ENCODE results near the gene FHOD3.

The FHOD3 gene

DNA sequence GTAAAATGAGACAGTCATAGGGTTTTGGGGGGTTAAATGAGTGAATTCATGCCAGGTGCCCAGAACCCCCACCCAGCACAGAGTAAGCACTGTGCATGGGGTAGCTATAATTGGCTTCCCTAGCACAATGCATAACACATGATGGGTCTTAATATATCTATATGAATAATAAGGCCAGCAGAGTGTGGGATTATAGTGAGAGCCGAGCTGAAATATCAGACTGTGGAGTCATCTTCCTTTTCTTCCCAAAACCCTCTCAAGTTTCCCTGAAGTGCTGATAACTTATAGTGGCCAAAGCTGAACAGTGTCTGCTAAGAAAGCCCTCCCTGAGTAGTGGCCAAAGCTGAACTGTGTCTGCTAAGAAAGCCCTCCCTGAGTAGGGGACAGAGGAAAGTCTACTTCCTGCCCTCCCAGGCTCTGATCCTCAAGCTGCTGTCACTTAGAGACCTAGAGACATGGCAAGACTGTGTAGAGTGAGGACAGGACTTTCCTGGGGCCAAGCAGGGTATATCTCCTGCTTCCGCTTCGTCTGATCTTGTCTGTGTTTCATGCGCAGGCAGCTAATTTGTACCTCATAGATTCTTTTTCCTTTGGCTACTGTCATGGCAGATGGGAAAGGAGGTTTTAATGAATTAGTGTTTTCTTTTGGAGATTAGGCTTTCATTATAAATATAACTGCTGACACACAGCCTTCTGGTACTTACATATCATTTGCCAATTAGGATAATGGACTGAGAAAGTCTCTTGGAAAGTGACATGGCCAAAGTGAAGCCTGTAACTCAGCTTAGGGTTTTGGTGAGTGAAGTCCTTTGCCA is 94.9 kb downstream of the FHOD3 start:
- Histone ChIP-seq H3K27ac (ENCODE audit: low read depth, low read length) (no peak overlapping the region), H3K4me1 (ENCODE audit: control insufficient read depth, insufficient read depth, low read length, unreplicated experiment) (no peaks in the 10 kb centered on the region), H3K36me3 (ENCODE audit: insufficient read depth, low read length) (no peaks in the 10 kb centered on the region)

GRCh38 chr18:36392979-36393287 is 95.4 kb downstream of the FHOD3 start:
- no peaks in the 10 kb centered on the region for H3K4me1 ChIP-seq (ENCODE audit: control insufficient read depth, insufficient read depth, low read length, unreplicated experiment)
- no peak overlapping the region for H2AFZ ChIP-seq (ENCODE audit: low read length, unreplicated experiment)

More for the DNA sequence above, 94.9 kb downstream of the FHOD3 start:
- Histone ChIP-seq H3K79me2 (ENCODE audit: control insufficient read depth, insufficient read depth, low read length, unreplicated experiment) (no peaks in the 10 kb centered on the region), H3K4me3 (ENCODE audit: low read depth, low read length) (no peak overlapping the region), H2AFZ (ENCODE audit: low read length, unreplicated experiment) (no peak overlapping the region), H3K27me3 (ENCODE audit: insufficient read depth, low read length) (no peaks in the 10 kb centered on the region; the same call in 1 of the 2 replicates)

DNA sequence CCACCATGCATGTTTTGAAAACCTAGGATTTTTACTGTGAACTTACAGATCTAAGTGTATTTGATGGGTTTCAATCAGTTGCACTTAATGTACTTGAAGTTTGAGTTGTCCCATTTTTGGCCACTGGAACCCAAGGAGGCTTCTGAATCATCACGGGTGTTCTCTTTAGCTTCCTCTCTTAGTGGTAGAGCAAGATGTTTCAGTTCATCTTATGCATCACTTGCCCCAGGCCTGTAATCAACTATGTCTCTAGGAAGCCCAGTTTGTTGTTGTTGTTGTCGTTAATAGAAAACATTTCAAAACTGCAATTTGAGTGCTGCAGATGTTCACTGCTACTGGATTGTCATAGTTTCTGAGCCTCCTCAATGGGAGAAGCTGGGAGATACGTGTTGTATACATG is 97.0 kb downstream of the FHOD3 start:
- Histone ChIP-seq H3K4me3 (ENCODE audit: low read depth, low read length) (no peak overlapping the region), H3K79me2 (ENCODE audit: control insufficient read depth, insufficient read depth, low read length, unreplicated experiment) (no peaks in the 10 kb centered on the region), H3K27ac (ENCODE audit: low read depth, low read length) (no peak overlapping the region), H2AFZ (ENCODE audit: low read length, unreplicated experiment) (no peak overlapping the region), H3K4me1 (ENCODE audit: control insufficient read depth, insufficient read depth, low read length, unreplicated experiment) (no peaks in the 10 kb centered on the region), H3K36me3 (ENCODE audit: insufficient read depth, low read length) (no peaks in the 10 kb centered on the region), H3K27me3 (ENCODE audit: insufficient read depth, low read length) (no peaks in the 10 kb centered on the region)

More at GRCh38 chr18:36392979-36393287, 95.4 kb downstream of the FHOD3 start:
- Histone ChIP-seq H3K27me3 (ENCODE audit: insufficient read depth, low read length) (no peaks in the 10 kb centered on the region; the same call in 1 of the 2 replicates), H3K4me3 (ENCODE audit: low read depth, low read length) (no peak overlapping the region), H3K36me3 (ENCODE audit: insufficient read depth, low read length) (no peaks in the 10 kb centered on the region), H3K27ac (ENCODE audit: low read depth, low read length) (no peak overlapping the region), H3K79me2 (ENCODE audit: control insufficient read depth, insufficient read depth, low read length, unreplicated experiment) (no peaks in the 10 kb centered on the region)

- no peaks in the 10 kb centered on the region for H3K4me1 ChIP-seq (ENCODE audit: control insufficient read depth, insufficient read depth, low read length, unreplicated experiment)
- no peaks in the 10 kb centered on the region for H3K79me2 ChIP-seq (ENCODE audit: control insufficient read depth, insufficient read depth, low read length, unreplicated experiment)
- no peaks in the 10 kb centered on the region for H3K36me3 ChIP-seq (ENCODE audit: insufficient read depth, low read length)
- no peak overlapping the region for H3K27ac ChIP-seq (ENCODE audit: low read depth, low read length)
- H3K27me3 ChIP-seq (ENCODE audit: insufficient read depth, low read length): no peaks in the 10 kb centered on the region
- H3K4me3 ChIP-seq (ENCODE audit: low read depth, low read length): no peak overlapping the region
- no peak overlapping the region for H2AFZ ChIP-seq (ENCODE audit: low read length, unreplicated experiment)
Observed at GRCh38 chr18:36396190-36396589, 98.7 kb downstream of the FHOD3 start.

DNA sequence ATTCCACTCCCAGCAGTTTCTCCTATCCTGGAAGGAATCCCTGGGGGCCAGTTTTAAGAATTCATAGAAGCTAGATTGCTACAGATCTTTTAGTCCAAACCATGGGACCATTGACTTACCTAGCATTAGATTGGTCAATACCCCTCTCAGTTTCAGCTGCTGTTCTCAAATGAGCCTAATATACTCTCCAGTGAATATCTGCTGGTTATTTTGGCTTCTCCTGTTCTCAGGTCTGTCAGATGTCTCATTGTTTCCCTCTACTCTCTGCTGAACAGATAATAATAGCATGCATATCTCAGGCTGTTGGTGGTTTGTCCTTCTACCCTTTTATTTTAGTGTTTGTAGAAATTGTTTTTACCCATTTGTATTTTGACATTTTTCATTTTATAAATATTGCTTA is 99.5 kb downstream of the FHOD3 start:
- H3K4me1 ChIP-seq (ENCODE audit: control insufficient read depth, insufficient read depth, low read length, unreplicated experiment): no peaks in the 10 kb centered on the region
- H3K27ac ChIP-seq (ENCODE audit: low read depth, low read length): no peak overlapping the region
- no peak overlapping the region for H2AFZ ChIP-seq (ENCODE audit: low read length, unreplicated experiment)

GRCh38 chr18:36398419-36398818 is 100.9 kb downstream of the FHOD3 start:
- H3K27me3 ChIP-seq (ENCODE audit: insufficient read depth, low read length): no peaks in the 10 kb centered on the region
- no peaks in the 10 kb centered on the region for H3K36me3 ChIP-seq (ENCODE audit: insufficient read depth, low read length)
- no peaks in the 10 kb centered on the region for H3K4me1 ChIP-seq (ENCODE audit: control insufficient read depth, insufficient read depth, low read length, unreplicated experiment)
- no peak overlapping the region for H3K4me3 ChIP-seq (ENCODE audit: low read depth, low read length)
- no peaks in the 10 kb centered on the region for H3K79me2 ChIP-seq (ENCODE audit: control insufficient read depth, insufficient read depth, low read length, unreplicated experiment)
- H2AFZ ChIP-seq (ENCODE audit: low read length, unreplicated experiment): no peak overlapping the region
- H3K27ac ChIP-seq (ENCODE audit: low read depth, low read length): no peak overlapping the region

More for the DNA sequence above, 99.5 kb downstream of the FHOD3 start:
- Histone ChIP-seq H3K4me3 (ENCODE audit: low read depth, low read length) (no peak overlapping the region), H3K79me2 (ENCODE audit: control insufficient read depth, insufficient read depth, low read length, unreplicated experiment) (no peaks in the 10 kb centered on the region), H3K27me3 (ENCODE audit: insufficient read depth, low read length) (no peaks in the 10 kb centered on the region), H3K36me3 (ENCODE audit: insufficient read depth, low read length) (no peaks in the 10 kb centered on the region)

- Histone ChIP-seq H3K4me1 (ENCODE audit: control insufficient read depth, insufficient read depth, low read length, unreplicated experiment) (no peaks in the 10 kb centered on the region), H3K79me2 (ENCODE audit: control insufficient read depth, insufficient read depth, low read length, unreplicated experiment) (no peaks in the 10 kb centered on the region), H3K36me3 (ENCODE audit: insufficient read depth, low read length) (no peaks in the 10 kb centered on the region), H3K27me3 (ENCODE audit: insufficient read depth, low read length) (no peaks in the 10 kb centered on the region), H3K27ac (ENCODE audit: low read depth, low read length) (no peak overlapping the region), H2AFZ (ENCODE audit: low read length, unreplicated experiment) (no peak overlapping the region), H3K4me3 (ENCODE audit: low read depth, low read length) (no peak overlapping the region)
Observed at GRCh38 chr18:36399055-36399454, 101.5 kb downstream of the FHOD3 start.

DNA sequence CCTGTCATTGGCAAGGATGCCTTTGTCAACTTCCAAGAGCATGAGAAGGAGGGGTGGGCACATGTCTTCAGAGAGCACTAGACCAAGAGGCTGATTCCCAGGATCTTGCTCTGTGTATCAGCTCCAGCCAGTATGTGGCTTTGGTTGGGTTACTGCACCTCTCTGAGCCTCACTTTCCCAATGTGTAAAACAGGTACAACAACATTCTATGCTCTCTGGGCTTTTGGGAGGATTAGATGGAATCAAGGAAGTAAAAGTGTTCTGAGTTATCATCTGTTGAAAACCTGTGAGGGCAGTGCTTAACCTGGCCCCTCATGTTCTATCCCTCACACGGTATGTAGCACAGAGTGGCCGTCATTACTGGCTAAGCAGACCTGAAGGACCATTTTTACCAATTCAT is 103.9 kb downstream of the FHOD3 start:
- Histone ChIP-seq H3K36me3 (ENCODE audit: insufficient read depth, low read length) (no peaks in the 10 kb centered on the region), H3K4me3 (ENCODE audit: low read depth, low read length) (no peak overlapping the region), H3K27me3 (ENCODE audit: insufficient read depth, low read length) (no peaks in the 10 kb centered on the region), H3K27ac (ENCODE audit: low read depth, low read length) (no peak overlapping the region), H2AFZ (ENCODE audit: low read length, unreplicated experiment) (no peak overlapping the region), H3K4me1 (ENCODE audit: control insufficient read depth, insufficient read depth, low read length, unreplicated experiment) (no peaks in the 10 kb centered on the region), H3K79me2 (ENCODE audit: control insufficient read depth, insufficient read depth, low read length, unreplicated experiment) (no peaks in the 10 kb centered on the region)

GRCh38 chr18:36402765-36403396 is 105.4 kb downstream of the FHOD3 start:
- no peak overlapping the region for H3K27ac ChIP-seq (ENCODE audit: low read depth, low read length)
- H3K4me3 ChIP-seq (ENCODE audit: low read depth, low read length): no peak overlapping the region
- H3K79me2 ChIP-seq (ENCODE audit: control insufficient read depth, insufficient read depth, low read length, unreplicated experiment): no peaks in the 10 kb centered on the region
- H3K36me3 ChIP-seq (ENCODE audit: insufficient read depth, low read length): no peaks in the 10 kb centered on the region
- no peaks in the 10 kb centered on the region for H3K27me3 ChIP-seq (ENCODE audit: insufficient read depth, low read length)
- no peaks in the 10 kb centered on the region for H3K4me1 ChIP-seq (ENCODE audit: control insufficient read depth, insufficient read depth, low read length, unreplicated experiment)
- H2AFZ ChIP-seq (ENCODE audit: low read length, unreplicated experiment): no peak overlapping the region

DNA sequence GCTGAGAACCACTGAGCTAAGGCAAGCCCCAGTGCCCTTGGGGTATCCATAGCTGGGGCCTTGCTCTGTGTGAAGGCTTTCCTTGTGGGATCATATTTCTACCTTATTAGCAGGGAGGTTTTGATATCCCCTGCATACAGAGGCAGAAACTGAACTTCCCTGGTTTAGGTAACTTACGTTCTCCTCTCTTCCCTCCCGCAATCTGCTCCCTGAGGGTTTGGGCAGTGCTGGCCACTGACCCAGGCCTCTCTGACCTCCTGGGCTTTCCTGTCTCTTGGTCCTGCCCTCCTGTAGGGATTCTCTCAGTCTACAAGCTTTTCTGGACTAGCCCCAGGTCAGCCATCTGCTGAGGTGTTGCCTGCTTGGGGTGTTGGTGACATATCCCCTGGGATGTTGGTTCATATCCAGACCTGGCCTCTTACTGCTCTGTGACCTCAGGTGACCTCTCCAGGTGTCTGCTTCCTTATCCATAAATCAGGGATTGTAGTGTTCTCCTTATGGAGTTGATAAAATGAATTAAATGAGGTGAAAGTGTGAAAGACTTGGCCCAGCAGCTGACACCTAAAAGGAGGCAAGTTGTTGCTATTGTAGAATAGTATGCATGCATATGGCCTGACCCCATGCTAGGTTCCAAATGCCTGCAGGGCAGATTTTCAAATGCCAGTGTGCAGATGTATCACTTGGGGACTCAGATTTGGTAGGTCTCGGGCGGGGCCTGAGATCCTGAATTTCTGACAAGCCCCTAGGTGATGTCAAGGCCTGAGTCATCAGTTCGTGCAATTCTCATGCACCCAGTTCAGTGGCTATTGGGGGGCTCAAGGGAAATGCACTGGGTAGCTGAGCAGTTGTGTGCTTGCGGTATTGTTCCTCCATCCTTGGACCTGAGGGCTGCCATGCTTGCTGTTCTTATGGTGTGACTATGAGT is 106.6 kb downstream of the FHOD3 start:
- no peaks in the 10 kb centered on the region for H3K36me3 ChIP-seq (ENCODE audit: insufficient read depth, low read length)

More for the DNA sequence above, 106.6 kb downstream of the FHOD3 start:
- Histone ChIP-seq H3K4me3 (ENCODE audit: low read depth, low read length) (no peak overlapping the region), H3K27ac (ENCODE audit: low read depth, low read length) (no peak overlapping the region), H3K4me1 (ENCODE audit: control insufficient read depth, insufficient read depth, low read length, unreplicated experiment) (no peaks in the 10 kb centered on the region), H3K27me3 (ENCODE audit: insufficient read depth, low read length) (no peaks in the 10 kb centered on the region), H2AFZ (ENCODE audit: low read length, unreplicated experiment) (no peak overlapping the region), H3K79me2 (ENCODE audit: control insufficient read depth, insufficient read depth, low read length, unreplicated experiment) (no peaks in the 10 kb centered on the region)

All from ACC112 (cell line).